SK-N-SH (cell line): ENCODE data around the gene POLR3C. TPM values are rescaled to one million over a fixed set of nuclear protein-coding genes. Genes with fewer than 3 reads are reported as not detected.
A peak's percentile ranks its signal among the peaks of the same experiment; 100 is the strongest.

Experiments used
- CTCF ChIA-PET: fragments of 300-600, 350-600 bp; formaldehyde crosslinking; extraction: SDS; loops from one replicate; lab custom pipeline; 2021; lab: Yijun Ruan, JAX
- POLR2A ChIA-PET: fragments of 350-600 bp; sonication (Branson Sonifier 250); formaldehyde crosslinking; extraction: SDS; loops from one replicate; lab custom pipeline; 2020; ENCODE audit warnings: antibody characterized with exemption, inconsistent platforms; lab: Yijun Ruan, JAX
- DNase-seq: peaks from one replicate; pipeline ENCODE4 v3.0.0; 2012
- H2AFZ ChIP-seq: fragments of 200-600 bp; sonication (generic); 2 replicates; pipeline ENCODE4 v1.8.1; 2016; ENCODE audit warnings: antibody characterized with exemption, mild to moderate bottlenecking, low read depth
- H3F3A ChIP-seq: fragments of 200-600 bp; sonication (generic); replicated peaks from 2 replicates; pipeline ENCODE3; 2016; ENCODE audit warnings: antibody characterized with exemption, mild to moderate bottlenecking; ENCODE audit not compliant: insufficient read depth
- H3K27ac ChIP-seq, 2 experiments: fragments of 200-500 bp in 1 of 2; fragments of 200-600 bp in 1 of 2; sonication (Bioruptor generic) in 1 of 2; sonication (generic), shearing (Covaris generic) in 1 of 2; 2 replicates each; pipeline versions ENCODE4 v1.5.1 to v1.6.1; 2014 to 2016; ENCODE audit warnings: low read depth in 2 of 2, inconsistent platforms in 1 of 2, low read length in 1 of 2, mild to moderate bottlenecking in 1 of 2, mixed read lengths in 1 of 2
- H3K27me3 ChIP-seq: fragments of 200-600 bp; sonication (generic), shearing (Covaris generic); 2 replicates; pipeline ENCODE4 v1.6.1; 2016; ENCODE audit warnings: mixed run types; ENCODE audit not compliant: insufficient read depth
- H3K36me3 ChIP-seq, 2 experiments: fragments of 200-500 bp in 1 of 2; fragments of 200-600 bp in 1 of 2; sonication (Bioruptor generic) in 1 of 2; sonication (generic) in 1 of 2; replicated peaks in 1 of 2; 2 replicates each; pipeline versions ENCODE3 to v1.5.1; 2014 to 2016; ENCODE audit warnings: low read length in 1 of 2, mild to moderate bottlenecking in 1 of 2; ENCODE audit not compliant: insufficient read depth in 2 of 2, control insufficient read depth in 1 of 2
- H3K4me1 ChIP-seq, 2 experiments: fragments of 200-500 bp in 1 of 2; fragments of 200-600 bp in 1 of 2; sonication (Bioruptor generic) in 1 of 2; sonication (generic), shearing (Covaris generic) in 1 of 2; 2 replicates each; pipeline versions ENCODE4 v1.5.1 to v1.6.1; 2014 to 2016; ENCODE audit warnings: low read depth in 1 of 2, low read length in 1 of 2, mixed run types in 1 of 2; ENCODE audit not compliant: insufficient read depth in 2 of 2, control insufficient read depth in 1 of 2
- H3K4me2 ChIP-seq: fragments of 200-600 bp; sonication (generic), shearing (Covaris generic); 2 replicates; pipeline ENCODE4 v1.6.1; 2017; ENCODE audit warnings: mixed run types
- H3K4me3 ChIP-seq, 2 experiments: fragments of 200-500 bp in 1 of 2; fragments of 200-600 bp in 1 of 2; sonication (Bioruptor generic) in 1 of 2; sonication (generic), shearing (Covaris generic) in 1 of 2; 2 replicates each; pipeline versions ENCODE4 v1.5.1 to v1.8.1; 2014 to 2016; ENCODE audit warnings: low read depth in 2 of 2, inconsistent platforms in 1 of 2, low read length in 1 of 2, mild to moderate bottlenecking in 1 of 2, mixed read lengths in 1 of 2, moderate library complexity in 1 of 2
- H3K79me2 ChIP-seq: fragments of 200-600 bp; sonication (generic); 2 replicates; pipeline ENCODE4 v1.8.1; 2017; ENCODE audit warnings: mild to moderate bottlenecking; ENCODE audit not compliant: insufficient read depth
- H3K9ac ChIP-seq: fragments of 200-600 bp; sonication (generic); 2 replicates; pipeline ENCODE4 v1.6.1; 2017; ENCODE audit warnings: mixed run types
- H3K9me2 ChIP-seq: fragments of 200-600 bp; sonication (generic); 2 replicates; pipeline ENCODE4 v1.6.1; 2017; ENCODE audit warnings: mixed run types
- H3K9me3 ChIP-seq: fragments of 200-600 bp; sonication (generic); 2 replicates; pipeline ENCODE4 v1.6.1; 2017; ENCODE audit warnings: mixed run types, mild to moderate bottlenecking, moderate library complexity
- H4K20me1 ChIP-seq: fragments of 200-600 bp; sonication (generic); 2 replicates; pipeline ENCODE4 v1.6.1; 2017; ENCODE audit warnings: mild to moderate bottlenecking, mixed run types; ENCODE audit not compliant: insufficient read depth
- CHD2 ChIP-seq: fragments of 150-350 bp; IDR thresholded peaks from 2 replicates; pipeline ENCODE4 v1.6.1; 2018; ENCODE audit warnings: low read length; ENCODE audit not compliant: partially characterized antibody
- GATA2 ChIP-seq: sonication (generic); formaldehyde crosslinking; IDR thresholded peaks from 2 replicates; pipeline ENCODE4 v1.5.0; 2020; ENCODE audit warnings: mild to moderate bottlenecking, missing genetic modification reagents
- JUND ChIP-seq: IDR thresholded peaks from 2 replicates; pipeline ENCODE4 v1.4.0; 2012
- TCF12 ChIP-seq: IDR thresholded peaks from 2 replicates; pipeline ENCODE4 v1.4.0; 2012
- WGBS: methylation state at CpG from one replicate; pipeline ENCODE4 v1.1.6; 2017; ENCODE audit warnings: low lambda C conversion rate; 5-methylcytosine and 5-hydroxymethylcytosine counted together
- polyA plus RNA-seq, 3 experiments: library from polyadenylated mRNA; depleted of rRNA; stranded (reverse); fragments of >200 nt; gene quantifications; 2 replicates each; pipeline ENCODE4 v1.2.3, GENCODE V29; 2012
- TF ChIP-seq, protein P1 (sequence below): IDR thresholded peaks from 2 replicates; pipeline ENCODE4 v1.6.1; 2012; ENCODE audit warnings: mild to moderate bottlenecking, low read depth, low read length, moderate library complexity

Gene POLR3C
- polyA plus RNA-seq, 1 of the 3 experiments (the other 2 are of a cell fraction), result 34.1 TPM

DNA sequence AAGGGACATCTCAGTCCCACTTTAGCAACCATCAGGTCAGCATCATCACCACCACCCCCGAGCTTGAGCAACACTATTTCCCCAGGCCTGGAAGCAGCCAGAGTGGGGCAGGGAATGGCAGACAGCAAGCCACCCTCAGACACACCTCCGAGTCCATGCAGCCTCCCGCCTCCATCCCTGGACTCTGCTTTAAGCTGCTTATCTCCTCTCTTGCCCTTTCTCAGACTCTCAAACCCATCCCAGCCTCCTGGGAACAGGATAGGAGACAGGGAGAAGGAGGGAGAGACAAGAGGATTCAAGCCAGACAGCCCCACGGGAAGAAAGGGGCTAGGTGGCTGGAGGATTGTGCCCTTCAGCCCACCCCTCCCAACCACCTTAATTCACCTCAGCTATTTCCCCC is 33.2 kb downstream of the POLR3C start:
- Histone ChIP-seq H3K27me3 (no peaks in the 10 kb centered on the region), H3K9me2 (no peaks in the 10 kb centered on the region), H3K36me3 (peaks cover 30 to 38% of the 10 kb centered on the region in 2 experiments), H3F3A (no peaks in the 10 kb centered on the region), H3K9me3 (no peaks in the 10 kb centered on the region), H2AFZ (no peak overlapping the region), H3K4me3 (no peak overlapping the region), H3K9ac (no peak overlapping the region), H4K20me1 (no peaks in the 10 kb centered on the region; the same call in 1 of the 2 replicates), H3K4me1 (peaks cover 8 to 9% of the 10 kb centered on the region in 2 experiments; a peak in 3 of 4 replicates), H3K79me2 (peaks cover 20% of the 10 kb centered on the region), H3K27ac (no peak overlapping the region), H3K4me2 (peak overlapping the region; percentile 76)
- ChIA-PET POLR2A (interaction anchor here (4.6 kb wide), 1 partner anchor 11 kb away, joined by 66 read pairs; the partner anchor contains the start of gene NUDT17), CTCF (interaction anchor here (0.8 to 9.4 kb wide), 9 partner anchors 11 to 164 kb away, joined by 3 to 162 read pairs (median 6); partner anchors contain the start of genes HJV, ITGA10 and NUDT17)
- no peak for DNase-seq
- WGBS, result 74% methylated on average over 4 of the region's 4 CpGs
- TF ChIP-seq JUND, result no peak

DNA sequence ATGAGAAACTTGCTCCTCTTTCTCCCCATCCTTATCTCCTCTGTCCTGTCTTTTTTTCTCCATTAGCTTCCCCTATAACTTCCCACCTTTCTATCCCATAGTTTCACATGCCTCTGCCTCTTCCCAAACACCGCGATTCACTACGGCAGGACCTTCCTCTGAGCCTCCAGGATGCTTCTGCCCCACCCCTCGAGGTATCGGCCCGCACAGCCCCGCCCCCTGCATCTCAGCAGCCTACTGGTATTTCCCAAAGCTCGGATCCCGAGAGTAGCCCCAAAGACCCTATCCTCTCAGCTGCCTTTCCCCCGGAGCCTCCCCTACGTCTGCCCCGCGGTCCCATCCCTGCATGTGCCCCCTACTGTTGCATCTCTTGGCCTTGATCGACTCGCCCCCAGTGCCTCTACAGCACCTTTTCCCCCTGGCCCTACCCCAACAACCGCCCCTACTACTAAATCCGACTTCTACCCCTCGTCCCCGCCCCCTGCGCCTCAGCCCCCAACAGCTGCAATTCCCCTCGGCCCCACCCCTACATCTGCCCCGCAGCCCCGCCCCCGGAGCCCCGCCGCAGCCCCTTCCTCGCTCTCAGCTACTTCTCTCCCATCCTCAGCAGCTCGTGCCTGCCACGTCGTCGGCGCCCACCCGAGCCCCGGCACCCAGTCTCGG is 34.4 kb downstream of the POLR3C start:
- peak; percentile 83 for DNase-seq
- no peaks in the 10 kb centered on the region; the same call in 1 of the 2 replicates for H4K20me1 ChIP-seq
- peak overlapping the region; percentile 77; the same call in 1 of the 2 replicates for H3K9ac ChIP-seq
- H3K9me3 ChIP-seq, result no peaks in the 10 kb centered on the region
- CTCF ChIA-PET, result interaction anchor here (1.3 to 9.4 kb wide), 6 partner anchors 9 to 119 kb away, joined by 3 to 162 read pairs (median 6); partner anchors contain the start of gene NUDT17
- H3K27ac ChIP-seq, result peak overlapping the region; percentile 83 to 95; a peak in 3 of 4 replicates
- WGBS, result 1% methylated on average over 34 of the region's 35 CpGs
- peaks cover 8 to 9% of the 10 kb centered on the region in 2 experiments; a peak in 3 of 4 replicates for H3K4me1 ChIP-seq
- H3K27me3 ChIP-seq, result no peaks in the 10 kb centered on the region
- peaks cover 20% of the 10 kb centered on the region for H3K79me2 ChIP-seq
- H3K36me3 ChIP-seq, result peaks cover 27 to 29% of the 10 kb centered on the region in 2 experiments
- POLR2A ChIA-PET, result interaction anchor here (0.9 to 4.6 kb wide), 12 partner anchors 8 to 177 kb away, joined by 3 to 66 read pairs (median 4); partner anchors contain the start of genes ANKRD34A, ANKRD35, LIX1L and NUDT17
- 0 out of 2 replicates have a peak overlapping the region, but pooled peaks have one; percentile 47 for H2AFZ ChIP-seq
- no peak for TF ChIP-seq GATA2 (CRISPR knock-in tag)
- TF ChIP-seq, protein P1, sequence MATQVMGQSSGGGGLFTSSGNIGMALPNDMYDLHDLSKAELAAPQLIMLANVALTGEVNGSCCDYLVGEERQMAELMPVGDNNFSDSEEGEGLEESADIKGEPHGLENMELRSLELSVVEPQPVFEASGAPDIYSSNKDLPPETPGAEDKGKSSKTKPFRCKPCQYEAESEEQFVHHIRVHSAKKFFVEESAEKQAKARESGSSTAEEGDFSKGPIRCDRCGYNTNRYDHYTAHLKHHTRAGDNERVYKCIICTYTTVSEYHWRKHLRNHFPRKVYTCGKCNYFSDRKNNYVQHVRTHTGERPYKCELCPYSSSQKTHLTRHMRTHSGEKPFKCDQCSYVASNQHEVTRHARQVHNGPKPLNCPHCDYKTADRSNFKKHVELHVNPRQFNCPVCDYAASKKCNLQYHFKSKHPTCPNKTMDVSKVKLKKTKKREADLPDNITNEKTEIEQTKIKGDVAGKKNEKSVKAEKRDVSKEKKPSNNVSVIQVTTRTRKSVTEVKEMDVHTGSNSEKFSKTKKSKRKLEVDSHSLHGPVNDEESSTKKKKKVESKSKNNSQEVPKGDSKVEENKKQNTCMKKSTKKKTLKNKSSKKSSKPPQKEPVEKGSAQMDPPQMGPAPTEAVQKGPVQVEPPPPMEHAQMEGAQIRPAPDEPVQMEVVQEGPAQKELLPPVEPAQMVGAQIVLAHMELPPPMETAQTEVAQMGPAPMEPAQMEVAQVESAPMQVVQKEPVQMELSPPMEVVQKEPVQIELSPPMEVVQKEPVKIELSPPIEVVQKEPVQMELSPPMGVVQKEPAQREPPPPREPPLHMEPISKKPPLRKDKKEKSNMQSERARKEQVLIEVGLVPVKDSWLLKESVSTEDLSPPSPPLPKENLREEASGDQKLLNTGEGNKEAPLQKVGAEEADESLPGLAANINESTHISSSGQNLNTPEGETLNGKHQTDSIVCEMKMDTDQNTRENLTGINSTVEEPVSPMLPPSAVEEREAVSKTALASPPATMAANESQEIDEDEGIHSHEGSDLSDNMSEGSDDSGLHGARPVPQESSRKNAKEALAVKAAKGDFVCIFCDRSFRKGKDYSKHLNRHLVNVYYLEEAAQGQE, result 0 out of 2 replicates have a peak, but pooled peaks have one; percentile 2
- peak; percentile 12 for TF ChIP-seq CHD2
- no peak for TF ChIP-seq TCF12
- no peaks in the 10 kb centered on the region for H3K9me2 ChIP-seq
- peak overlapping the region; percentile 66 to 83 for H3K4me3 ChIP-seq
- H3K4me2 ChIP-seq, result peak overlapping the region; percentile 76
- H3F3A ChIP-seq, result no peaks in the 10 kb centered on the region
